GM23338 (cell line): ENCODE results near the gene PLS1. TPM values are rescaled to one million over a fixed set of nuclear protein-coding genes. Genes with fewer than 3 reads are reported as not detected.

Experiments used
- ATAC-seq: fragments of 200-7000 bp; cut with Tn5 transposase; 3 replicates; pipeline ENCODE4 v1.9.1; 2020
- DNase-seq: peaks from one replicate; pipeline ENCODE4 v3.0.0-alpha.2; 2015; ENCODE audit warnings: low spot score
- H2AFZ ChIP-seq: fragments of 200-600 bp; sonication (generic); 2 replicates; pipeline ENCODE4 v1.8.0; 2016; ENCODE audit warnings: antibody characterized with exemption, mild to moderate bottlenecking, moderate library complexity
- H3F3A ChIP-seq: fragments of 200-600 bp; sonication (generic); replicated peaks from 2 replicates; pipeline ENCODE4 v1.8.0; 2017; ENCODE audit warnings: antibody characterized with exemption, mixed run types, low read depth
- H3K27ac ChIP-seq: fragments of 200-600 bp; sonication (generic); 2 replicates; pipeline ENCODE4 v1.6.1; 2016; ENCODE audit warnings: low read depth
- H3K27me3 ChIP-seq: fragments of 200-600 bp; sonication (generic); 2 replicates; pipeline ENCODE4 v1.8.0; 2016; ENCODE audit warnings: mild to moderate bottlenecking, mixed run types, moderate library complexity; ENCODE audit not compliant: insufficient read depth
- H3K36me3 ChIP-seq: fragments of 200-600 bp; sonication (generic); 2 replicates; pipeline ENCODE4 v1.8.0; 2016; ENCODE audit warnings: mild to moderate bottlenecking; ENCODE audit not compliant: insufficient read depth
- H3K4me1 ChIP-seq: fragments of 200-600 bp; sonication (generic); 2 replicates; pipeline ENCODE4 v1.8.0; 2016; ENCODE audit warnings: mild to moderate bottlenecking, moderate library complexity; ENCODE audit not compliant: insufficient read depth
- H3K4me2 ChIP-seq: fragments of 200-600 bp; sonication (generic); 2 replicates; pipeline ENCODE4 v1.7.1; 2017; ENCODE audit warnings: mixed run types
- H3K4me3 ChIP-seq: fragments of 200-600 bp; sonication (generic); 2 replicates; pipeline ENCODE4 v1.6.1; 2016; ENCODE audit warnings: mixed run types
- H3K79me2 ChIP-seq: fragments of 200-600 bp; sonication (generic); replicated peaks from 2 replicates; pipeline ENCODE4 v1.8.0; 2017; ENCODE audit warnings: mild to moderate bottlenecking; ENCODE audit not compliant: insufficient read depth
- H3K9me2 ChIP-seq: fragments of 200-600 bp; sonication (generic); 2 replicates; pipeline ENCODE4 v1.8.0; 2017; ENCODE audit not compliant: insufficient read depth
- H4K20me1 ChIP-seq: fragments of 200-600 bp; sonication (generic); replicated peaks from 2 replicates; pipeline ENCODE4 v1.8.0; 2017; ENCODE audit warnings: mild to moderate bottlenecking; ENCODE audit not compliant: insufficient read depth
- H3K27ac Mint-ChIP-seq: 2 replicates; pipeline ENCODE4 v1.8.0; 2020; ENCODE audit warnings: inconsistent platforms, mild to moderate bottlenecking, moderate library complexity, mixed read lengths
- H3K27me3 Mint-ChIP-seq: 3 replicates; pipeline ENCODE4 v1.8.0; 2022; ENCODE audit warnings: low read depth, mild to moderate bottlenecking, moderate library complexity, mixed read lengths, inconsistent platforms; ENCODE audit not compliant: insufficient read depth, poor library complexity
- H3K36me3 Mint-ChIP-seq: 3 replicates; pipeline ENCODE4 v1.8.0; 2021; ENCODE audit warnings: low read depth, mild to moderate bottlenecking, inconsistent platforms, moderate library complexity, mixed read lengths
- H3K4me1 Mint-ChIP-seq: 3 replicates; pipeline ENCODE4 v1.8.0; 2020; ENCODE audit warnings: mild to moderate bottlenecking, inconsistent platforms, mixed read lengths
- H3K4me3 Mint-ChIP-seq: 3 replicates; pipeline ENCODE4 v1.8.0; 2021; ENCODE audit warnings: moderate library complexity, mild to moderate bottlenecking, inconsistent platforms, mixed read lengths
- H3K9me3 Mint-ChIP-seq: 3 replicates; pipeline ENCODE4 v1.8.0; 2020; ENCODE audit warnings: moderate library complexity, mild to moderate bottlenecking, inconsistent platforms, mixed read lengths
- CREB1 ChIP-seq: fragments of 250-450 bp; sonication (Bioruptor Pico); IDR thresholded peaks from 2 replicates; pipeline ENCODE4 v1.5.0; 2020; ENCODE audit warnings: low read depth, mild to moderate bottlenecking, moderate library complexity
- EZH2 ChIP-seq: fragments of 200-600 bp; sonication (generic); IDR thresholded peaks from one replicate; pipeline ENCODE4 v1.8.0; 2017; ENCODE audit warnings: antibody characterized with exemption, mild to moderate bottlenecking, low read depth; ENCODE audit not compliant: unreplicated experiment
- EZH2phosphoT487 ChIP-seq: fragments of 200-600 bp; sonication (generic); IDR thresholded peaks from one replicate; pipeline ENCODE4 v1.8.1; 2018; ENCODE audit warnings: antibody characterized with exemption; ENCODE audit not compliant: unreplicated experiment
- JUNB ChIP-seq: IDR thresholded peaks from one replicate; pipeline ENCODE4 v1.6.1; 2016; ENCODE audit warnings: antibody characterized with exemption; ENCODE audit not compliant: unreplicated experiment
- STAT1 ChIP-seq: IDR thresholded peaks from one replicate; pipeline ENCODE4 v1.6.1; 2016; ENCODE audit warnings: antibody characterized with exemption; ENCODE audit not compliant: unreplicated experiment
- ZNF114 ChIP-seq: fragments of 250-450 bp; sonication (Bioruptor Pico); IDR thresholded peaks from 2 replicates; pipeline ENCODE4 v1.5.0; 2020; ENCODE audit warnings: mild to moderate bottlenecking, moderate library complexity
- ZNF331 ChIP-seq: fragments of 250-450 bp; sonication (Bioruptor Pico); IDR thresholded peaks from 2 replicates; pipeline ENCODE4 v1.5.0; 2020; ENCODE audit warnings: low read depth, mild to moderate bottlenecking, moderate library complexity
- polyA plus RNA-seq: library from polyadenylated mRNA; unstranded; fragments of >200 nt; fragmentation: Nextera tagmentation; extraction: Ambion mirVana; gene quantifications from 2 replicates; pipeline ENCODE4 v1.2.1, GENCODE V29; 2016
- total RNA-seq: library from RNA; depleted of rRNA; stranded (reverse); fragments of >200 nt; shearing (Covaris generic); gene quantifications from 2 replicates; pipeline ENCODE4 v1.2.3, GENCODE V29; 2014
- TF ChIP-seq, protein P1 (sequence below): fragments of 250-450 bp; sonication (Bioruptor Pico); IDR thresholded peaks from 2 replicates; pipeline ENCODE4 v1.5.0; 2020; ENCODE audit warnings: mild to moderate bottlenecking, moderate library complexity
- TF ChIP-seq, protein P2 (sequence below): IDR thresholded peaks from 2 replicates; pipeline ENCODE4 v1.6.1; 2016; ENCODE audit warnings: antibody characterized with exemption
- TF ChIP-seq, protein P3 (sequence below): IDR thresholded peaks from one replicate; pipeline ENCODE4 v1.6.1; 2018; ENCODE audit warnings: antibody characterized with exemption; ENCODE audit not compliant: unreplicated experiment
- TF ChIP-seq, protein P4 (sequence below), 2 experiments: fragments of 200-600 bp in 1 of 2; sonication (generic) in 1 of 2; conservative IDR thresholded peaks; 2 replicates each; pipeline versions ENCODE4 v1.5.1 to v1.6.1; 2016 to 2017; ENCODE audit warnings: antibody characterized with exemption in 2 of 2, low read depth in 2 of 2, mild to moderate bottlenecking in 2 of 2, moderate library complexity in 1 of 2

Gene PLS1
- total and polyA plus RNA-seq, 2 experiments from 2014 or later: 18.4 to 42.2 TPM

DNA sequence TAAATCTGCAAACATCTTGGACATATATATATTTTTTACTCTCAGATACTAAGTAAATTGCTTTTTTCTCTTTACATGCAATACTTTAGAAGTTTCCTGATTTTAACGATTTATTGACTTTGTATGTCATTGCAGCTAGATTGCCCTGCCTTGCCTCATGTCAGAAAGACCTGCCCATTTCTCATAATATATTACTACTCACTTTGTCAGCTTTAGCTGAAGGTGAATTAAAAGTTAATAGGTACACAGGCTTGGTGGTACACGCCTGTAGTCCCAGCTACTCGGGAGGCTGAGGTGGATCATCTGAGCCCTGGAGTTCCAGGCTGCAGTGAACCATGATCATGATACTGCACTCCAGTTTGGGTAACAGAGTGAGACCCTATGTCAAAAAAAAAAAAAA is 52.8 kb downstream of the PLS1 start:
- H3K27ac Mint-ChIP-seq: no peak overlapping the region
- no peak overlapping the region for H3K4me3 ChIP-seq
- DNase-seq: no peak
- H3K27me3 ChIP-seq: no peaks in the 10 kb centered on the region
- no peaks in the 10 kb centered on the region for H3K9me3 Mint-ChIP-seq
- TF ChIP-seq EZH2: no peak
- no peak for TF ChIP-seq ZNF331 (CRISPR knock-in tag)
- TF ChIP-seq CREB1: no peak
- TF ChIP-seq, protein P1, sequence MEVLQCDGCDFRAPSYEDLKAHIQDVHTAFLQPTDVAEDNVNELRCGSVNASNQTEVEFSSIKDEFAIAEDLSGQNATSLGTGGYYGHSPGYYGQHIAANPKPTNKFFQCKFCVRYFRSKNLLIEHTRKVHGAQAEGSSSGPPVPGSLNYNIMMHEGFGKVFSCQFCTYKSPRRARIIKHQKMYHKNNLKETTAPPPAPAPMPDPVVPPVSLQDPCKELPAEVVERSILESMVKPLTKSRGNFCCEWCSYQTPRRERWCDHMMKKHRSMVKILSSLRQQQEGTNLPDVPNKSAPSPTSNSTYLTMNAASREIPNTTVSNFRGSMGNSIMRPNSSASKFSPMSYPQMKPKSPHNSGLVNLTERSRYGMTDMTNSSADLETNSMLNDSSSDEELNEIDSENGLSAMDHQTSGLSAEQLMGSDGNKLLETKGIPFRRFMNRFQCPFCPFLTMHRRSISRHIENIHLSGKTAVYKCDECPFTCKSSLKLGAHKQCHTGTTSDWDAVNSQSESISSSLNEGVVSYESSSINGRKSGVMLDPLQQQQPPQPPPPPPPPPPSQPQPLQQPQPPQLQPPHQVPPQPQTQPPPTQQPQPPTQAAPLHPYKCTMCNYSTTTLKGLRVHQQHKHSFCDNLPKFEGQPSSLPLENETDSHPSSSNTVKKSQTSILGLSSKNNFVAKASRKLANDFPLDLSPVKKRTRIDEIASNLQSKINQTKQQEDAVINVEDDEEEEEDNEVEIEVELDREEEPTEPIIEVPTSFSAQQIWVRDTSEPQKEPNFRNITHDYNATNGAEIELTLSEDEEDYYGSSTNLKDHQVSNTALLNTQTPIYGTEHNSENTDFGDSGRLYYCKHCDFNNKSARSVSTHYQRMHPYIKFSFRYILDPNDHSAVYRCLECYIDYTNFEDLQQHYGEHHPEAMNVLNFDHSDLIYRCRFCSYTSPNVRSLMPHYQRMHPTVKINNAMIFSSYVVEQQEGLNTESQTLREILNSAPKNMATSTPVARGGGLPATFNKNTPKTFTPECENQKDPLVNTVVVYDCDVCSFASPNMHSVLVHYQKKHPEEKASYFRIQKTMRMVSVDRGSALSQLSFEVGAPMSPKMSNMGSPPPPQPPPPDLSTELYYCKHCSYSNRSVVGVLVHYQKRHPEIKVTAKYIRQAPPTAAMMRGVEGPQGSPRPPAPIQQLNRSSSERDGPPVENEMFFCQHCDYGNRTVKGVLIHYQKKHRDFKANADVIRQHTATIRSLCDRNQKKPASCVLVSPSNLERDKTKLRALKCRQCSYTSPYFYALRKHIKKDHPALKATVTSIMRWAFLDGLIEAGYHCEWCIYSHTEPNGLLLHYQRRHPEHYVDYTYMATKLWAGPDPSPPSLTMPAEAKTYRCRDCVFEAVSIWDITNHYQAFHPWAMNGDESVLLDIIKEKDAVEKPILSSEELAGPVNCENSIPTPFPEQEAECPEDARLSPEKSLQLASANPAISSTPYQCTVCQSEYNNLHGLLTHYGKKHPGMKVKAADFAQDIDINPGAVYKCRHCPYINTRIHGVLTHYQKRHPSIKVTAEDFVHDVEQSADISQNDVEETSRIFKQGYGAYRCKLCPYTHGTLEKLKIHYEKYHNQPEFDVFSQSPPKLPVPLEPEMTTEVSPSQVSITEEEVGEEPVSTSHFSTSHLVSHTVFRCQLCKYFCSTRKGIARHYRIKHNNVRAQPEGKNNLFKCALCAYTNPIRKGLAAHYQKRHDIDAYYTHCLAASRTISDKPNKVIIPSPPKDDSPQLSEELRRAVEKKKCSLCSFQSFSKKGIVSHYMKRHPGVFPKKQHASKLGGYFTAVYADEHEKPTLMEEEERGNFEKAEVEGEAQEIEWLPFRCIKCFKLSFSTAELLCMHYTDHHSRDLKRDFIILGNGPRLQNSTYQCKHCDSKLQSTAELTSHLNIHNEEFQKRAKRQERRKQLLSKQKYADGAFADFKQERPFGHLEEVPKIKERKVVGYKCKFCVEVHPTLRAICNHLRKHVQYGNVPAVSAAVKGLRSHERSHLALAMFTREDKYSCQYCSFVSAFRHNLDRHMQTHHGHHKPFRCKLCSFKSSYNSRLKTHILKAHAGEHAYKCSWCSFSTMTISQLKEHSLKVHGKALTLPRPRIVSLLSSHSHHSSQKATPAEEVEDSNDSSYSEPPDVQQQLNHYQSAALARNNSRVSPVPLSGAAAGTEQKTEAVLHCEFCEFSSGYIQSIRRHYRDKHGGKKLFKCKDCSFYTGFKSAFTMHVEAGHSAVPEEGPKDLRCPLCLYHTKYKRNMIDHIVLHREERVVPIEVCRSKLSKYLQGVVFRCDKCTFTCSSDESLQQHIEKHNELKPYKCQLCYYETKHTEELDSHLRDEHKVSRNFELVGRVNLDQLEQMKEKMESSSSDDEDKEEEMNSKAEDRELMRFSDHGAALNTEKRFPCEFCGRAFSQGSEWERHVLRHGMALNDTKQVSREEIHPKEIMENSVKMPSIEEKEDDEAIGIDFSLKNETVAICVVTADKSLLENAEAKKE (CRISPR knock-in tag): no peak
- TF ChIP-seq, protein P2, sequence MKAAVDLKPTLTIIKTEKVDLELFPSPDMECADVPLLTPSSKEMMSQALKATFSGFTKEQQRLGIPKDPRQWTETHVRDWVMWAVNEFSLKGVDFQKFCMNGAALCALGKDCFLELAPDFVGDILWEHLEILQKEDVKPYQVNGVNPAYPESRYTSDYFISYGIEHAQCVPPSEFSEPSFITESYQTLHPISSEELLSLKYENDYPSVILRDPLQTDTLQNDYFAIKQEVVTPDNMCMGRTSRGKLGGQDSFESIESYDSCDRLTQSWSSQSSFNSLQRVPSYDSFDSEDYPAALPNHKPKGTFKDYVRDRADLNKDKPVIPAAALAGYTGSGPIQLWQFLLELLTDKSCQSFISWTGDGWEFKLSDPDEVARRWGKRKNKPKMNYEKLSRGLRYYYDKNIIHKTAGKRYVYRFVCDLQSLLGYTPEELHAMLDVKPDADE: no peak
- no peak for TF ChIP-seq STAT1
- TF ChIP-seq ZNF114 (CRISPR knock-in tag): no peak
- TF ChIP-seq JUNB: no peak
- TF ChIP-seq, protein P3, sequence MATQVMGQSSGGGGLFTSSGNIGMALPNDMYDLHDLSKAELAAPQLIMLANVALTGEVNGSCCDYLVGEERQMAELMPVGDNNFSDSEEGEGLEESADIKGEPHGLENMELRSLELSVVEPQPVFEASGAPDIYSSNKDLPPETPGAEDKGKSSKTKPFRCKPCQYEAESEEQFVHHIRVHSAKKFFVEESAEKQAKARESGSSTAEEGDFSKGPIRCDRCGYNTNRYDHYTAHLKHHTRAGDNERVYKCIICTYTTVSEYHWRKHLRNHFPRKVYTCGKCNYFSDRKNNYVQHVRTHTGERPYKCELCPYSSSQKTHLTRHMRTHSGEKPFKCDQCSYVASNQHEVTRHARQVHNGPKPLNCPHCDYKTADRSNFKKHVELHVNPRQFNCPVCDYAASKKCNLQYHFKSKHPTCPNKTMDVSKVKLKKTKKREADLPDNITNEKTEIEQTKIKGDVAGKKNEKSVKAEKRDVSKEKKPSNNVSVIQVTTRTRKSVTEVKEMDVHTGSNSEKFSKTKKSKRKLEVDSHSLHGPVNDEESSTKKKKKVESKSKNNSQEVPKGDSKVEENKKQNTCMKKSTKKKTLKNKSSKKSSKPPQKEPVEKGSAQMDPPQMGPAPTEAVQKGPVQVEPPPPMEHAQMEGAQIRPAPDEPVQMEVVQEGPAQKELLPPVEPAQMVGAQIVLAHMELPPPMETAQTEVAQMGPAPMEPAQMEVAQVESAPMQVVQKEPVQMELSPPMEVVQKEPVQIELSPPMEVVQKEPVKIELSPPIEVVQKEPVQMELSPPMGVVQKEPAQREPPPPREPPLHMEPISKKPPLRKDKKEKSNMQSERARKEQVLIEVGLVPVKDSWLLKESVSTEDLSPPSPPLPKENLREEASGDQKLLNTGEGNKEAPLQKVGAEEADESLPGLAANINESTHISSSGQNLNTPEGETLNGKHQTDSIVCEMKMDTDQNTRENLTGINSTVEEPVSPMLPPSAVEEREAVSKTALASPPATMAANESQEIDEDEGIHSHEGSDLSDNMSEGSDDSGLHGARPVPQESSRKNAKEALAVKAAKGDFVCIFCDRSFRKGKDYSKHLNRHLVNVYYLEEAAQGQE: no peak
- TF ChIP-seq EZH2phosphoT487: no peak
- TF ChIP-seq, protein P4, sequence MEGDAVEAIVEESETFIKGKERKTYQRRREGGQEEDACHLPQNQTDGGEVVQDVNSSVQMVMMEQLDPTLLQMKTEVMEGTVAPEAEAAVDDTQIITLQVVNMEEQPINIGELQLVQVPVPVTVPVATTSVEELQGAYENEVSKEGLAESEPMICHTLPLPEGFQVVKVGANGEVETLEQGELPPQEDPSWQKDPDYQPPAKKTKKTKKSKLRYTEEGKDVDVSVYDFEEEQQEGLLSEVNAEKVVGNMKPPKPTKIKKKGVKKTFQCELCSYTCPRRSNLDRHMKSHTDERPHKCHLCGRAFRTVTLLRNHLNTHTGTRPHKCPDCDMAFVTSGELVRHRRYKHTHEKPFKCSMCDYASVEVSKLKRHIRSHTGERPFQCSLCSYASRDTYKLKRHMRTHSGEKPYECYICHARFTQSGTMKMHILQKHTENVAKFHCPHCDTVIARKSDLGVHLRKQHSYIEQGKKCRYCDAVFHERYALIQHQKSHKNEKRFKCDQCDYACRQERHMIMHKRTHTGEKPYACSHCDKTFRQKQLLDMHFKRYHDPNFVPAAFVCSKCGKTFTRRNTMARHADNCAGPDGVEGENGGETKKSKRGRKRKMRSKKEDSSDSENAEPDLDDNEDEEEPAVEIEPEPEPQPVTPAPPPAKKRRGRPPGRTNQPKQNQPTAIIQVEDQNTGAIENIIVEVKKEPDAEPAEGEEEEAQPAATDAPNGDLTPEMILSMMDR (conservative IDR thresholded peaks at IDR 0.05; ENCODE audit: low read depth in 2 of 2): no peak
- peaks cover 5% of the 10 kb centered on the region for H3K27me3 Mint-ChIP-seq
- H3K27ac ChIP-seq: no peak overlapping the region
- H3K4me1 ChIP-seq: peaks cover 7% of the 10 kb centered on the region
- H3K36me3 ChIP-seq: no peaks in the 10 kb centered on the region
- no peaks in the 10 kb centered on the region for H4K20me1 ChIP-seq
- H3F3A ChIP-seq: no peaks in the 10 kb centered on the region
- no peak overlapping the region for H2AFZ ChIP-seq
- peaks cover 11% of the 10 kb centered on the region for H3K9me2 ChIP-seq
- H3K4me1 Mint-ChIP-seq: peaks cover 32% of the 10 kb centered on the region
- ATAC-seq: no peak
- H3K79me2 ChIP-seq: no peaks in the 10 kb centered on the region
- no peaks in the 10 kb centered on the region for H3K36me3 Mint-ChIP-seq
- no peak overlapping the region for H3K4me2 ChIP-seq
- H3K4me3 Mint-ChIP-seq: no peak overlapping the region
